Endothelial cell of umbilical vein (primary cell): ENCODE measurements around the gene ATIC. TPM values are rescaled to one million over a fixed set of nuclear protein-coding genes. Genes with fewer than 3 reads are reported as not detected.
A peak's percentile ranks its signal among the peaks of the same experiment; 100 is the strongest.

Experiments
- BruUV-seq: library from RNA; stranded (reverse); fragments of 400-500 nt; replicated peaks from 2 replicates; lab custom pipeline; 2021; lab: Mats Ljungman, UMichigan
- CTCF ChIA-PET: fragments of 300-600, 350-600 bp; sonication (Branson Sonifier 250); formaldehyde crosslinking; loops from one replicate; lab custom pipeline; 2021; ENCODE audit warnings: antibody characterized with exemption, inconsistent platforms; lab: Charles Lee
- POLR2A ChIA-PET: fragments of 300-600, 350-600 bp; sonication (Branson Sonifier 250); formaldehyde crosslinking; loops from one replicate; lab custom pipeline; 2021; ENCODE audit warnings: antibody characterized with exemption, inconsistent platforms; lab: Charles Lee
- DNase-seq: peaks from one replicate; pipeline ENCODE4 v3.0.0-alpha.2; 2011; ENCODE audit warnings: low read depth, low spot score
- FAIRE-seq: peaks from 2 replicates; lab custom pipeline; 2011; peaks lifted over from hg19 to GRCh38; lab: Jason Lieb, UNC
- H2AFZ ChIP-seq: 2 replicates; pipeline ENCODE4 v1.6.0; 2012; ENCODE audit warnings: low read depth, low read length, control low read depth, inconsistent platforms
- H3K27ac ChIP-seq: 2 replicates; pipeline ENCODE4 v1.5.1; 2011; ENCODE audit warnings: low read depth, mild to moderate bottlenecking, control low read depth, low read length, moderate library complexity; ENCODE audit not compliant: insufficient read depth
- H3K27me3 ChIP-seq, 2 experiments: 2 replicates each; pipeline versions ENCODE4 v1.6.0 to v1.6.1; 2011; ENCODE audit warnings: low read length in 2 of 2, mixed read lengths in 1 of 2; ENCODE audit not compliant: control insufficient read depth in 2 of 2, insufficient read depth in 2 of 2
- H3K36me3 ChIP-seq, 2 experiments: 2 replicates in 1 of 2; 3 replicates in 1 of 2; pipeline ENCODE4 v1.5.1; 2011; ENCODE audit warnings: low read length in 2 of 2, mild to moderate bottlenecking in 1 of 2, moderate library complexity in 1 of 2; ENCODE audit not compliant: control insufficient read depth in 2 of 2, insufficient read depth in 2 of 2; ENCODE audit errors: extremely low read depth in 1 of 2
- H3K4me1 ChIP-seq: 3 replicates; pipeline ENCODE4 v1.5.1; 2011; ENCODE audit warnings: mild to moderate bottlenecking, low read length; ENCODE audit not compliant: control insufficient read depth, insufficient read depth; ENCODE audit errors: extremely low read depth
- H3K4me2 ChIP-seq: 2 replicates; pipeline ENCODE4 v1.6.1; 2011; ENCODE audit warnings: low read length, control low read depth, mixed read lengths; ENCODE audit not compliant: insufficient read depth
- H3K4me3 ChIP-seq, 3 experiments: fragments of 200-600 bp in 1 of 3; sonication (generic), shearing (Covaris generic) in 1 of 3; replicated peaks in 1 of 3; 2 replicates each; pipeline ENCODE4 v1.5.1; 2011 to 2016; ENCODE audit warnings: control low read depth in 3 of 3, low read length in 3 of 3, mild to moderate bottlenecking in 2 of 3, inconsistent platforms in 1 of 3, low read depth in 1 of 3, moderate library complexity in 1 of 3; ENCODE audit not compliant: insufficient read depth in 1 of 3
- H3K79me2 ChIP-seq: 2 replicates; pipeline ENCODE4 v1.6.0; 2012; ENCODE audit warnings: low read length, inconsistent platforms; ENCODE audit not compliant: control insufficient read depth, insufficient read depth
- H3K9ac ChIP-seq: replicated peaks from 2 replicates; pipeline ENCODE3; 2011; ENCODE audit warnings: low read length, control low read depth; ENCODE audit not compliant: insufficient read depth; ENCODE audit errors: extremely low read depth
- H3K9me1 ChIP-seq: replicated peaks from 3 replicates; pipeline ENCODE4 v1.6.0; 2011; ENCODE audit warnings: mild to moderate bottlenecking, low read length; ENCODE audit not compliant: control insufficient read depth, insufficient read depth; ENCODE audit errors: extremely low read depth
- H3K9me3 ChIP-seq: replicated peaks from 2 replicates; pipeline ENCODE4 v1.5.1; 2012; ENCODE audit warnings: low read length, inconsistent platforms; ENCODE audit not compliant: control insufficient read depth, insufficient read depth
- H4K20me1 ChIP-seq: replicated peaks from 2 replicates; pipeline ENCODE3; 2011; ENCODE audit warnings: mild to moderate bottlenecking, low read length; ENCODE audit not compliant: control insufficient read depth, insufficient read depth; ENCODE audit errors: extremely low read depth
- CTCF ChIP-seq, 2 donors: IDR thresholded peaks; 1 replicate in 1 of 2; 2 replicates in 1 of 2; pipeline ENCODE4 v1.5.1; 2011; ENCODE audit warnings: low read length in 2 of 2, mild to moderate bottlenecking in 2 of 2, moderate library complexity in 2 of 2, control low read depth in 1 of 2, inconsistent platforms in 1 of 2, low read depth in 1 of 2; ENCODE audit not compliant: insufficient read depth in 1 of 2; ENCODE audit errors: extremely low read depth in 1 of 2
- FOS ChIP-seq: IDR thresholded peaks from 2 replicates; pipeline ENCODE4 v1.6.1; 2011; ENCODE audit warnings: mild to moderate bottlenecking, low read length, moderate library complexity, borderline replicate concordance; ENCODE audit not compliant: insufficient read depth
- JUN ChIP-seq: IDR thresholded peaks from 2 replicates; pipeline ENCODE4 v1.6.1; 2011; ENCODE audit warnings: borderline replicate concordance, low read depth; ENCODE audit not compliant: insufficient read length, insufficient read depth
- POLR2A ChIP-seq: IDR thresholded peaks from 2 replicates; pipeline ENCODE4 v1.6.1; 2012; ENCODE audit warnings: low read depth, mild to moderate bottlenecking, control low read depth, low read length
- dilution Hi-C: fragments of 300-500 bp; cut with MboI; formaldehyde crosslinking; loops from one replicate; pipeline ENCODE4 v1.15.0; 2019; ENCODE audit warnings: low sequenced_read_pairs; ENCODE audit not compliant: extremely low pct_ligation_motif_present
- intact Hi-C: fragments of 100-400 bp; cut with micrococcal nuclease; formaldehyde crosslinking; loops from one replicate; pipeline ENCODE4 v1.10.0; 2022
- polyA plus RNA-seq, 4 experiments: library from polyadenylated mRNA; depleted of rRNA in 3 of 4; stranded (reverse) in 3 of 4; unstranded in 1 of 4; fragments of >200 nt; gene quantifications; 2 replicates each; pipeline versions ENCODE4 v1.2.1 to v1.2.3, GENCODE V29; 2011 to 2012; ENCODE audit warnings: missing spikeins in 1 of 4
- total RNA-seq: library from RNA; stranded (reverse); gene quantifications from 2 replicates; pipeline ENCODE4 v1.2.3, GENCODE V29; 2021

Gene ATIC
- total and polyA plus RNA-seq, 2 donors (not counting 3 experiments of a cell fraction or from before 2014, with no cell fraction given), result 29.5 to 80.2 TPM

GRCh38 chr2:215363461-215364156 lies 51.8 kb downstream of the ATIC start:
- H3K9me1 ChIP-seq, result no peaks in the 10 kb centered on the region
- dilution Hi-C loops, result no loop called here
- H3K4me3 ChIP-seq, result no peak overlapping the region
- no peaks in the 10 kb centered on the region for H3K9me3 ChIP-seq
- ChIA-PET CTCF (no interaction called here), POLR2A (no interaction called here)
- intact Hi-C loops, result loop anchor here (5.0 kb wide), 1 partner anchor 34 kb away; no protein-coding TSS in a partner anchor
- FAIRE-seq, result no peak
- no peak overlapping the region for H3K9ac ChIP-seq
- H3K27me3 ChIP-seq, result no peaks in the 10 kb centered on the region
- no peak overlapping the region for H3K27ac ChIP-seq
- H4K20me1 ChIP-seq, result no peaks in the 10 kb centered on the region
- peak; percentile 35 for TF ChIP-seq POLR2A
- no peak for TF ChIP-seq JUN
- no peak for TF ChIP-seq FOS
- TF ChIP-seq CTCF (IDR thresholded peaks at IDR 0.05; ENCODE audit: extremely low read depth in 1 of 2, insufficient read depth in 1 of 2, low read depth in 1 of 2, low read length in 2 of 2), result no peak
- DNase-seq, result no peak
- H3K79me2 ChIP-seq, result no peaks in the 10 kb centered on the region
- H3K4me2 ChIP-seq, result no peak overlapping the region
- no peaks in the 10 kb centered on the region for H3K4me1 ChIP-seq
- no peak overlapping the region for H2AFZ ChIP-seq
- peaks cover 49 to 69% of the 10 kb centered on the region in 2 experiments for H3K36me3 ChIP-seq
- no TSS peak for BruUV-seq
